ENCODE measurements around the gene OR5W2. TPM values are rescaled to one million over a fixed set of nuclear protein-coding genes. Genes with fewer than 3 reads are reported as not detected.

The OR5W2 gene
- polyA plus RNA-seq, 1 donor from 2014 or later: not detected

DNA sequence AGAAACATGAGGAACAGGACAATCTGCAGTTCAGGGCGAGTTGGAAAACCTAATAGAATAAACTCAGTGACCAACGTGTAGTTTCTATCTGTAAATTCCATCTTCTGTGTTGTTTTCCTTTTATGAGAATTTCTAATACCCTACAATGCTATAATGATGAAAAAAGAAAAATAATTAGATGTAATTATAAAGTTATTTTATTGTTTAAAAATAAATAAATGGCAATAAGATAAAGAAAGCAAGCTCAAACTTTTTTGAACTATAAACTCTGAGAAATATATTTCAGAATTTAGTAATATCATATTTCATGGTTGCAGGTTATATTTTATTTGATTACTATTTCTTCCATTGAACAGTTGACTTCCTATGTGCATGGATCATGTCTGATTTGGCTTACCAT is 21.9 kb upstream of the OR5W2 start, which contains the start of gene OR5I1:
TSS of gene OR5I1 (minus strand) at position 101 of the 400 bp plus-strand sequence. CDS start at position 101, 0 bp downstream.
- Histone ChIP-seq H3K9me3 (ENCODE audit: low read length) (no peaks in the 10 kb centered on the region), H3K4me3 (ENCODE audit: low read length) (no peak within 1 kb of the TSS), H3K9ac (ENCODE audit: low read length) (no peak within 1 kb of the TSS), H3K27ac (ENCODE audit: low read length) (no peak within 1 kb of the TSS), H4K20me1 (ENCODE audit: insufficient read depth) (no peaks in the 10 kb centered on the region), H3K9me2 (ENCODE audit: insufficient read depth, low read length) (no peaks in the 10 kb centered on the region), H3K79me2 (replicated peaks; ENCODE audit: insufficient read depth, low read length) (no peaks in the 10 kb centered on the region), H3F3A (ENCODE audit: insufficient read depth, low read length, poor library complexity, severe bottlenecking) (no peaks in the 10 kb centered on the region), H3K4me2 (ENCODE audit: low read length) (no peak within 1 kb of the TSS), H2AFZ (ENCODE audit: low read depth, low read length) (no peak within 1 kb of the TSS), H3K27me3 (ENCODE audit: insufficient read depth, low read depth, low read length) (no peaks in the 10 kb centered on the region), H3K36me3 (ENCODE audit: insufficient read depth, low read length) (no peaks in the 10 kb centered on the region)
- TF ChIP-seq MXI1 (conservative IDR thresholded peaks at IDR 0.05; ENCODE audit: poor library complexity, severe bottlenecking) (no peak), RAD21 (conservative IDR thresholded peaks at IDR 0.05) (no peak), POLR2AphosphoS5 (IDR thresholded peaks at IDR 0.05) (no peak), TAF1 (IDR thresholded peaks at IDR 0.05; ENCODE audit: low read depth) (no peak), EP300 (conservative IDR thresholded peaks at IDR 0.05; ENCODE audit: poor library complexity, severe bottlenecking) (no peak), EZH2 (IDR thresholded peaks at IDR 0.05; ENCODE audit: borderline replicate concordance, insufficient read depth, low read length, poor library complexity, severe bottlenecking) (no peak), SMC3 (conservative IDR thresholded peaks at IDR 0.05; ENCODE audit: poor library complexity) (no peak)
- TF ChIP-seq, protein P1, sequence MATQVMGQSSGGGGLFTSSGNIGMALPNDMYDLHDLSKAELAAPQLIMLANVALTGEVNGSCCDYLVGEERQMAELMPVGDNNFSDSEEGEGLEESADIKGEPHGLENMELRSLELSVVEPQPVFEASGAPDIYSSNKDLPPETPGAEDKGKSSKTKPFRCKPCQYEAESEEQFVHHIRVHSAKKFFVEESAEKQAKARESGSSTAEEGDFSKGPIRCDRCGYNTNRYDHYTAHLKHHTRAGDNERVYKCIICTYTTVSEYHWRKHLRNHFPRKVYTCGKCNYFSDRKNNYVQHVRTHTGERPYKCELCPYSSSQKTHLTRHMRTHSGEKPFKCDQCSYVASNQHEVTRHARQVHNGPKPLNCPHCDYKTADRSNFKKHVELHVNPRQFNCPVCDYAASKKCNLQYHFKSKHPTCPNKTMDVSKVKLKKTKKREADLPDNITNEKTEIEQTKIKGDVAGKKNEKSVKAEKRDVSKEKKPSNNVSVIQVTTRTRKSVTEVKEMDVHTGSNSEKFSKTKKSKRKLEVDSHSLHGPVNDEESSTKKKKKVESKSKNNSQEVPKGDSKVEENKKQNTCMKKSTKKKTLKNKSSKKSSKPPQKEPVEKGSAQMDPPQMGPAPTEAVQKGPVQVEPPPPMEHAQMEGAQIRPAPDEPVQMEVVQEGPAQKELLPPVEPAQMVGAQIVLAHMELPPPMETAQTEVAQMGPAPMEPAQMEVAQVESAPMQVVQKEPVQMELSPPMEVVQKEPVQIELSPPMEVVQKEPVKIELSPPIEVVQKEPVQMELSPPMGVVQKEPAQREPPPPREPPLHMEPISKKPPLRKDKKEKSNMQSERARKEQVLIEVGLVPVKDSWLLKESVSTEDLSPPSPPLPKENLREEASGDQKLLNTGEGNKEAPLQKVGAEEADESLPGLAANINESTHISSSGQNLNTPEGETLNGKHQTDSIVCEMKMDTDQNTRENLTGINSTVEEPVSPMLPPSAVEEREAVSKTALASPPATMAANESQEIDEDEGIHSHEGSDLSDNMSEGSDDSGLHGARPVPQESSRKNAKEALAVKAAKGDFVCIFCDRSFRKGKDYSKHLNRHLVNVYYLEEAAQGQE (IDR thresholded peaks at IDR 0.05; ENCODE audit: borderline replicate concordance): no peak
- TF ChIP-seq, protein P2, sequence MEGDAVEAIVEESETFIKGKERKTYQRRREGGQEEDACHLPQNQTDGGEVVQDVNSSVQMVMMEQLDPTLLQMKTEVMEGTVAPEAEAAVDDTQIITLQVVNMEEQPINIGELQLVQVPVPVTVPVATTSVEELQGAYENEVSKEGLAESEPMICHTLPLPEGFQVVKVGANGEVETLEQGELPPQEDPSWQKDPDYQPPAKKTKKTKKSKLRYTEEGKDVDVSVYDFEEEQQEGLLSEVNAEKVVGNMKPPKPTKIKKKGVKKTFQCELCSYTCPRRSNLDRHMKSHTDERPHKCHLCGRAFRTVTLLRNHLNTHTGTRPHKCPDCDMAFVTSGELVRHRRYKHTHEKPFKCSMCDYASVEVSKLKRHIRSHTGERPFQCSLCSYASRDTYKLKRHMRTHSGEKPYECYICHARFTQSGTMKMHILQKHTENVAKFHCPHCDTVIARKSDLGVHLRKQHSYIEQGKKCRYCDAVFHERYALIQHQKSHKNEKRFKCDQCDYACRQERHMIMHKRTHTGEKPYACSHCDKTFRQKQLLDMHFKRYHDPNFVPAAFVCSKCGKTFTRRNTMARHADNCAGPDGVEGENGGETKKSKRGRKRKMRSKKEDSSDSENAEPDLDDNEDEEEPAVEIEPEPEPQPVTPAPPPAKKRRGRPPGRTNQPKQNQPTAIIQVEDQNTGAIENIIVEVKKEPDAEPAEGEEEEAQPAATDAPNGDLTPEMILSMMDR (IDR thresholded peaks at IDR 0.05; ENCODE audit: poor library complexity, severe bottlenecking): no peak

DNA sequence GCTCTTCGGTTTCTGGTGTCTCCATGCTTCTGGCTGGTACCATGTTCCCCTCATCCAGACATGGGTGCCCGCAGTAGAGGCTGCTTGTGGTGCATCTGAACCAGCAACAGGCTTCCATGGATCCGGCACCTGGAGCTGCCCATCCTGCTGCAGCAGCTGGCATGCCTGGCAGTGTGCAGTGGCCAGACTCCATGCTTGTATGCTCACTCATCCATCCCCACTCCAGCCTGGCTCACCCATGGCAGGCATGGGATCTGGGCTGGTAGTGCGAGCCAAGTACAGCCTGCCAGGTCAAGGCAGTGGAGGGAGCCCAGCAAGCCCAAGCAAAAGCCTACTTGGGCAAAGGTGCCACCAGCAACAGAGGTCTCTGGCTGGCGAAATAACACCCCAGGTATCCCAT is 6.2 kb upstream of the OR5W2 start:
- Histone ChIP-seq H3K36me3 (ENCODE audit: insufficient read depth, low read length) (no peaks in the 10 kb centered on the region), H3K27ac (ENCODE audit: low read length) (no peak overlapping the region), H3K79me2 (replicated peaks; ENCODE audit: insufficient read depth, low read length) (no peaks in the 10 kb centered on the region), H4K20me1 (ENCODE audit: insufficient read depth) (no peaks in the 10 kb centered on the region), H2AFZ (ENCODE audit: low read depth, low read length) (no peak overlapping the region), H3K9me2 (ENCODE audit: insufficient read depth, low read length) (no peaks in the 10 kb centered on the region), H3K9me3 (ENCODE audit: low read length) (no peaks in the 10 kb centered on the region), H3K4me2 (ENCODE audit: low read length) (no peak overlapping the region), H3K27me3 (ENCODE audit: insufficient read depth, low read depth, low read length) (no peaks in the 10 kb centered on the region), H3K4me3 (ENCODE audit: low read length) (no peak overlapping the region), H3K9ac (ENCODE audit: low read length) (no peak overlapping the region), H3F3A (ENCODE audit: insufficient read depth, low read length, poor library complexity, severe bottlenecking) (no peaks in the 10 kb centered on the region)
- TF ChIP-seq TAF1 (IDR thresholded peaks at IDR 0.05; ENCODE audit: low read depth) (no peak), EZH2 (IDR thresholded peaks at IDR 0.05; ENCODE audit: borderline replicate concordance, insufficient read depth, low read length, poor library complexity, severe bottlenecking) (no peak), POLR2AphosphoS5 (IDR thresholded peaks at IDR 0.05) (no peak), SMC3 (conservative IDR thresholded peaks at IDR 0.05; ENCODE audit: poor library complexity) (no peak), MXI1 (conservative IDR thresholded peaks at IDR 0.05; ENCODE audit: poor library complexity, severe bottlenecking) (no peak), EP300 (conservative IDR thresholded peaks at IDR 0.05; ENCODE audit: poor library complexity, severe bottlenecking) (no peak), RAD21 (conservative IDR thresholded peaks at IDR 0.05) (no peak)
- TF ChIP-seq, protein P2 (IDR thresholded peaks at IDR 0.05; ENCODE audit: poor library complexity, severe bottlenecking): no peak
- TF ChIP-seq, protein P1 (IDR thresholded peaks at IDR 0.05; ENCODE audit: borderline replicate concordance): no peak
